MM.1S (cell line): ENCODE measurements around the gene KCNJ16.

Experiments used
- DNase-seq: peaks from one replicate; pipeline ENCODE4 v3.0.0-alpha.2; 2015
- H2AFZ ChIP-seq: fragments of 300-600 bp; sonication (generic); 2 replicates; pipeline ENCODE4 v1.6.0; 2016; ENCODE audit warnings: antibody characterized with exemption, low read length
- H3F3A ChIP-seq: fragments of 300-600 bp; sonication (generic); 2 replicates; pipeline ENCODE4 v1.6.1; 2016; ENCODE audit warnings: mild to moderate bottlenecking, antibody characterized with exemption, low read length, moderate library complexity, mixed read lengths; ENCODE audit not compliant: insufficient read depth
- H3K27ac ChIP-seq: fragments of 300-600 bp; sonication (generic); 2 replicates; pipeline ENCODE4 v1.5.1; 2016; ENCODE audit warnings: mild to moderate bottlenecking, low read length
- H3K27me3 ChIP-seq: fragments of 300-600 bp; sonication (generic); replicated peaks from 2 replicates; pipeline ENCODE4 v1.6.0; 2016; ENCODE audit warnings: low read length; ENCODE audit not compliant: insufficient read depth
- H3K36me3 ChIP-seq: fragments of 300-600 bp; sonication (generic); replicated peaks from 2 replicates; pipeline ENCODE4 v1.6.1; 2016; ENCODE audit warnings: mild to moderate bottlenecking, low read length, mixed read lengths; ENCODE audit not compliant: insufficient read depth
- H3K4me1 ChIP-seq: fragments of 300-600 bp; sonication (generic); 2 replicates; pipeline ENCODE4 v1.6.1; 2016; ENCODE audit warnings: low read length, mixed read lengths
- H3K4me2 ChIP-seq: fragments of 300-600 bp; sonication (generic); 2 replicates; pipeline ENCODE4 v1.6.0; 2016; ENCODE audit warnings: low read depth, low read length
- H3K4me3 ChIP-seq: fragments of 300-600 bp; sonication (generic); 2 replicates; pipeline ENCODE4 v1.5.1; 2016; ENCODE audit warnings: low read length, mixed read lengths
- H3K79me2 ChIP-seq: fragments of 300-600 bp; sonication (generic); 2 replicates; pipeline ENCODE4 v1.6.1; 2016; ENCODE audit warnings: mixed run types, low read length, mixed read lengths
- H3K9ac ChIP-seq: fragments of 300-600 bp; sonication (generic); 2 replicates; pipeline ENCODE4 v1.6.1; 2016; ENCODE audit warnings: low read length, mixed read lengths
- H3K9me2 ChIP-seq: fragments of 300-600 bp; sonication (generic); replicated peaks from 2 replicates; pipeline ENCODE4 v1.6.1; 2016; ENCODE audit warnings: mild to moderate bottlenecking, low read length, mixed read lengths; ENCODE audit not compliant: insufficient read depth
- H3K9me3 ChIP-seq: fragments of 300-600 bp; sonication (generic); replicated peaks from 2 replicates; pipeline ENCODE4 v1.6.1; 2016; ENCODE audit warnings: mild to moderate bottlenecking, low read length, mixed read lengths; ENCODE audit not compliant: insufficient read depth
- H4K20me1 ChIP-seq: fragments of 300-600 bp; sonication (generic); 2 replicates; pipeline ENCODE4 v1.6.1; 2016; ENCODE audit warnings: mild to moderate bottlenecking, low read length, moderate library complexity, mixed read lengths; ENCODE audit not compliant: insufficient read depth
- CTCF ChIP-seq: fragments of 300-600 bp; sonication (generic); IDR thresholded peaks from 2 replicates; pipeline ENCODE4 v1.5.1; 2016; ENCODE audit warnings: antibody characterized with exemption, low read length, mixed read lengths
- EZH2 ChIP-seq: fragments of 300-600 bp; sonication (generic); optimal IDR thresholded peaks from 2 replicates; pipeline ENCODE3; 2017; ENCODE audit warnings: low read depth, mild to moderate bottlenecking, antibody characterized with exemption, low read length, mixed read lengths
- EZH2phosphoT487 ChIP-seq: fragments of 300-600 bp; sonication (generic); IDR thresholded peaks from 2 replicates; pipeline ENCODE4 v1.6.1; 2018; ENCODE audit warnings: antibody characterized with exemption, low read length

Gene KCNJ16

GRCh38 chr17:70134042-70134441, 59.0 kb downstream of the KCNJ16 start:
- TF ChIP-seq EZH2 (no peak), CTCF (no peak), EZH2phosphoT487 (no peak)

GRCh38 chr17:70134777-70135176, 59.8 kb downstream of the KCNJ16 start:
- Histone ChIP-seq H3K4me2 (no peak overlapping the region), H3K4me3 (no peak overlapping the region), H3K27me3 (no peaks in the 10 kb centered on the region), H3K79me2 (no peaks in the 10 kb centered on the region), H3K27ac (no peak overlapping the region), H2AFZ (no peak overlapping the region), H4K20me1 (no peaks in the 10 kb centered on the region), H3K9me2 (no peaks in the 10 kb centered on the region), H3K36me3 (no peaks in the 10 kb centered on the region), H3K9me3 (no peaks in the 10 kb centered on the region), H3K4me1 (no peaks in the 10 kb centered on the region), H3F3A (no peaks in the 10 kb centered on the region), H3K9ac (no peak overlapping the region)
- TF ChIP-seq CTCF (no peak), EZH2 (no peak), EZH2phosphoT487 (no peak)
- no peak for DNase-seq

More at GRCh38 chr17:70134042-70134441, 59.0 kb downstream of the KCNJ16 start:
- no peaks in the 10 kb centered on the region for H3K9me2 ChIP-seq
- no peaks in the 10 kb centered on the region for H3K9me3 ChIP-seq
- no peaks in the 10 kb centered on the region for H3F3A ChIP-seq
- no peak overlapping the region for H3K4me2 ChIP-seq
- no peaks in the 10 kb centered on the region for H3K36me3 ChIP-seq
- H3K79me2 ChIP-seq, result no peaks in the 10 kb centered on the region
- no peaks in the 10 kb centered on the region for H3K27me3 ChIP-seq
- no peak overlapping the region for H2AFZ ChIP-seq
- no peak overlapping the region for H3K4me3 ChIP-seq
- no peaks in the 10 kb centered on the region for H3K4me1 ChIP-seq
- no peaks in the 10 kb centered on the region for H4K20me1 ChIP-seq
- no peak for DNase-seq
- no peak overlapping the region for H3K27ac ChIP-seq
- no peak overlapping the region for H3K9ac ChIP-seq

- no peak overlapping the region for H3K4me2 ChIP-seq
- DNase-seq, result no peak
Observed at GRCh38 chr17:70136131-70136530, 61.1 kb downstream of the KCNJ16 start.

More at GRCh38 chr17:70136131-70136530, 61.1 kb downstream of the KCNJ16 start:
- no peak overlapping the region for H2AFZ ChIP-seq
- H3K9me3 ChIP-seq, result no peaks in the 10 kb centered on the region
- H3K79me2 ChIP-seq, result no peaks in the 10 kb centered on the region
- H3K27ac ChIP-seq, result no peak overlapping the region
- H3F3A ChIP-seq, result no peaks in the 10 kb centered on the region
- no peaks in the 10 kb centered on the region for H3K4me1 ChIP-seq
- H3K4me3 ChIP-seq, result no peak overlapping the region
- no peaks in the 10 kb centered on the region for H3K9me2 ChIP-seq
- H4K20me1 ChIP-seq, result no peaks in the 10 kb centered on the region
- TF ChIP-seq EZH2phosphoT487 (no peak), CTCF (no peak), EZH2 (no peak)
- no peaks in the 10 kb centered on the region for H3K36me3 ChIP-seq
- H3K27me3 ChIP-seq, result no peaks in the 10 kb centered on the region
- no peak overlapping the region for H3K9ac ChIP-seq
